GM18951 (cell line): ENCODE results near the gene ACTR5.

ENCODE experiments used
- POLR2A ChIP-seq: IDR thresholded peaks from 4 replicates; pipeline ENCODE4 v1.6.1; 2011; ENCODE audit warnings: mild to moderate bottlenecking; ENCODE audit not compliant: insufficient read length, insufficient read depth; ENCODE audit errors: extremely low read depth
- in situ Hi-C: fragments of 300-500 bp; cut with MboI; formaldehyde crosslinking; loops from one replicate; pipeline ENCODE4 v1.12.0; 2022; ENCODE audit warnings: low sequenced_read_pairs, mixed read lengths, inconsistent platforms; ENCODE audit not compliant: unreplicated experiment

ACTR5 gene

DNA sequence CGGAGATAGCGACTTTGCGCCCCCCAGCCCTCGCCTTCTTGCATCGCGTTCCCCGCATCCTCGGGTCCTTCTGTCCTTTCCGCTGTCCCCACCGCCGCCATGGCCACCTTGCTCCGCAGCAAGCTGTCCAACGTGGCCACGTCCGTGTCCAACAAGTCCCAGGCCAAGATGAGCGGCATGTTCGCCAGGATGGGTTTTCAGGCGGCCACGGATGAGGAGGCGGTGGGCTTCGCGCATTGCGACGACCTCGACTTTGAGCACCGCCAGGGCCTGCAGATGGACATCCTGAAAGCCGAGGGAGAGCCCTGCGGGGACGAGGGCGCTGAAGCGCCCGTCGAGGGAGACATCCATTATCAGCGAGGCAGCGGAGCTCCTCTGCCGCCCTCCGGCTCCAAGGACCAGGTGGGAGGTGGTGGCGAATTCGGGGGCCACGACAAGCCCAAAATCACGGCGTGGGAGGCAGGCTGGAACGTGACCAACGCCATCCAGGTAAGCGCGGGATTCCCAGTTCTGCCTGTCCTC is 23.6 kb upstream of the ACTR5 start:
- no peak for TF ChIP-seq POLR2A
- in situ Hi-C loops = no loop called here

DNA sequence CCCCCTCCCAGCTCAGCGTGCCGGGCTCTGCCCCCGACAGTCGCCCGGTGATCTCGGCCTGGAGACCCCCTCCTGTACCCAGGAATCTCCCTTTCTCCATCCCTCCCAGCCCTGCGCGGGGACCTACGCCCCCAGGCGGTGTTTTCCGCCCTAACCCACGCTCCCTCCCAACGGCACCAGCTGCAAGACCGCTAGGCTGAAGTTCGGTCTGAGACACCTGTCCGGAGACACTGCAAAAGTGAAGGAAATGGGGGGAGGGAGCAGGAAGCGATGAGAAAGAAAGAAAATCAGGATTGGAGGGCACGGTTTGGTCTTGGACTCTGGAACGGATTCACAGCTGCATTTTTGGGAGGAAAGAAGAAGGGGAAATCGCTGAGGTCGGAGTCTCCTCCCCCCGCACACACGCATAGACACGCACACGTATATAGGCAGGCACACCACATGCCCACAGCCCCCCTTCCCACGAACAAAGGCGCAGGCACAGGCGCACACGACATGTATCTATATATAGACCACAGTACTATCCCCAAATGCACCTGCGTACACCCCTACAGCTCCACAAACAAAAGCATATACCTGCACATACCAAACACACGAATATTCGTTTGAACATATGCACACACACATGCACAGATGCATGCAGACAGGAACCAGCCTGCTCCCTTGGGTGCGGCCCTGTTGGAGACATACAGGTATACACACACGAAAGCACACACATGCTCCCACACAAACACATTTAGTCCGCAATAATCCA is 22.9 kb upstream of the ACTR5 start:
- no peak for TF ChIP-seq POLR2A
- in situ Hi-C loops = no loop called here

DNA sequence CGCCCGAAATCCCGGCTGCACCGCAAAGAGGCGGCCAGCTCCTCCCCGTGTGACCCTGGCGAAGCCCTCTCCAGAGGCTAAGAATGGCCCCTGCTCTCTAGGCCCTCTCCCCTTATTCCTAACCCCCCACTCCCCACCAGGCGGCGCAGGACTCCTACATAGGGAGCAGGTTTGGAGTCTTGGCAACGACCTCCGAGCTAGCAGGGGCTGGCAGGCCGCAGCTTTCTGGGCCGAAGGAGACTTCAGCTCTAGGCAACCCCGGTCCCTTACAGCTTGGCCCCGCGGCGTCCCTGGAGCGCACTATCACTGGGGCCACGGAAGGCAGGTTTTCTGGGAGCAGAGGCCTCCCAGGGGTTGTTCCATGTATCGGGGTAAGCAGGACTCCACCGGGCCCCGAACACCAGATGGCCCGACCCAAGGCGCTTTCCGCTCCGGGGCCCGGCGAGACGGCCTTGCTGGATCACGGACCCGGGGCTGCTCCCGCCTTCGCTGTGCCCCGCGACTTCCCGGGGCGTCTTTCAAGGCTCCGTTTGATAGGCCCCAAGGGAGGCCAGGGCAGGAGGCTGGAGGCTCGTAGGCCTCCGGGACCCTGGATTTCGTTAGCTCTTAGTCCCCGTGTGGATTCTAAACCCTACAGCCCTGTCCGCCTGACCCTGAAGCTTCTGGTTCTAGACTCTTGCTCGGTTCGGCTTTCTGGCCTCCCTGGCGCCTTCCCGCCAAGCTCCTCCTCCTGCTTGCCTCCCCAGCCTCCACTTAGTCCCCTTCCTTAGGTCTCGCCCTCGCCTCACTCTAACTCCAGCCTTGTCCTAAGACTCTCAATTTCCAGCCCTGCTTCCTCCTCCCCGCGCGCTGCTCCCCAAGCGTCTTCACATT is 22.1 kb upstream of the ACTR5 start:
- no peak for TF ChIP-seq POLR2A
- in situ Hi-C loops = no loop called here

DNA sequence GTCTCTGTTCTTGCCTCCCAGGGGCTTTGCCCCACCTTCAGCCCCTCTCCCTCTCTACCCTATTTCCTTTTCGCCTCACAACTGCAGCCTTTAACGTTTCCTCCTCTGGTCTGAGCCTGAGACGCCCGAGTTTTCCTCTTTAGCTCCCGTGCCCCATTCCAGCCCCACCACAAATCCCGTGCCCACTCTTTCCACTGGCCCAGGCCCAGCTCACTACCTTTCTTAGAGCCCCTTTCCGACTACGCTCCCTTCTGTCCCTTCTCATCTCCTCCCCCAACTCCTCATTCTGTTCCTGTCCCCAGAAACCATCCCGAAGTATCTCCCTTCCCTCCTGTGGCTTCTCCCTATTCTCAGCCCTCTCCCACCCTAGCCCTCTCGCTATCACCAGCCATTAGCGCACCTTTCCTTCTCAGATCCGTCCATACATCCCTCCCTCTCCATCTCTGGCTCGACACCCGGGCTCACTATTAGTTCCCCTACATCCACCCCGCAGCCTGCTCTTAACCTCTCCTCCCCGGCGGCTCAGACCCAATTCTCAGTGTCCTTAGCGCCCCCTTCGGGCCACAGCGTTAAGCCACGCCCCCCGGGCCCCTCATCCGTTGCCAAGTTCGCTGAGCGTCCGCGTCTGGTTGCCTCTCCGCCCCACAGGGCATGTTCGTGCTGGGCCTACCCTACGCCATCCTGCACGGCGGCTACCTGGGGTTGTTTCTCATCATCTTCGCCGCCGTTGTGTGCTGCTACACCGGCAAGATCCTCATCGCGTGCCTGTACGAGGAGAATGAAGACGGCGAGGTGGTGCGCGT is 21.3 kb upstream of the ACTR5 start:
- in situ Hi-C loops = no loop called here
- no peak for TF ChIP-seq POLR2A

DNA sequence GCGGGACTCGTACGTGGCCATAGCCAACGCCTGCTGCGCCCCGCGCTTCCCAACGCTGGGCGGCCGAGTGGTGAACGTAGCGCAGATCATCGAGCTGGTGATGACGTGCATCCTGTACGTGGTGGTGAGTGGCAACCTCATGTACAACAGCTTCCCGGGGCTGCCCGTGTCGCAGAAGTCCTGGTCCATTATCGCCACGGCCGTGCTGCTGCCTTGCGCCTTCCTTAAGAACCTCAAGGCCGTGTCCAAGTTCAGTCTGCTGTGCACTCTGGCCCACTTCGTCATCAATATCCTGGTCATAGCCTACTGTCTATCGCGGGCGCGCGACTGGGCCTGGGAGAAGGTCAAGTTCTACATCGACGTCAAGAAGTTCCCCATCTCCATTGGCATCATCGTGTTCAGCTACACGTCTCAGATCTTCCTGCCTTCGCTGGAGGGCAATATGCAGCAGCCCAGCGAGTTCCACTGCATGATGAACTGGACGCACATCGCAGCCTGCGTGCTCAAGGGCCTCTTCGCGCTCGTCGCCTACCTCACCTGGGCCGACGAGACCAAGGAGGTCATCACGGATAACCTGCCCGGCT is 20.6 kb upstream of the ACTR5 start:
- in situ Hi-C loops = no loop called here
- TF ChIP-seq POLR2A = no peak

DNA sequence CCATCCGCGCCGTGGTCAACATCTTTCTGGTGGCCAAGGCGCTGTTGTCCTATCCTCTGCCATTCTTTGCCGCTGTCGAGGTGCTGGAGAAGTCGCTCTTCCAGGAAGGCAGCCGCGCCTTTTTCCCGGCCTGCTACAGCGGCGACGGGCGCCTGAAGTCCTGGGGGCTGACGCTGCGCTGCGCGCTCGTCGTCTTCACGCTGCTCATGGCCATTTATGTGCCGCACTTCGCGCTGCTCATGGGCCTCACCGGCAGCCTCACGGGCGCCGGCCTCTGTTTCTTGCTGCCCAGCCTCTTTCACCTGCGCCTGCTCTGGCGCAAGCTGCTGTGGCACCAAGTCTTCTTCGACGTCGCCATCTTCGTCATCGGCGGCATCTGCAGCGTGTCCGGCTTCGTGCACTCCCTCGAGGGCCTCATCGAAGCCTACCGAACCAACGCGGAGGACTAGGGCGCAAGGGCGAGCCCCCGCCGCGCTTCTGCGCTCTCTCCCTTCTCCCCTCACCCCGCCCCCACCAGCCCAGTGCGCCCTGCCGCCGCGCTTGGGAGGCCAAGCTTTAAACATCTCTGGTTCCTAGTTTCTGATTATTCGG is 20.0 kb upstream of the ACTR5 start:
- no peak for TF ChIP-seq POLR2A
- in situ Hi-C loops = no loop called here

DNA sequence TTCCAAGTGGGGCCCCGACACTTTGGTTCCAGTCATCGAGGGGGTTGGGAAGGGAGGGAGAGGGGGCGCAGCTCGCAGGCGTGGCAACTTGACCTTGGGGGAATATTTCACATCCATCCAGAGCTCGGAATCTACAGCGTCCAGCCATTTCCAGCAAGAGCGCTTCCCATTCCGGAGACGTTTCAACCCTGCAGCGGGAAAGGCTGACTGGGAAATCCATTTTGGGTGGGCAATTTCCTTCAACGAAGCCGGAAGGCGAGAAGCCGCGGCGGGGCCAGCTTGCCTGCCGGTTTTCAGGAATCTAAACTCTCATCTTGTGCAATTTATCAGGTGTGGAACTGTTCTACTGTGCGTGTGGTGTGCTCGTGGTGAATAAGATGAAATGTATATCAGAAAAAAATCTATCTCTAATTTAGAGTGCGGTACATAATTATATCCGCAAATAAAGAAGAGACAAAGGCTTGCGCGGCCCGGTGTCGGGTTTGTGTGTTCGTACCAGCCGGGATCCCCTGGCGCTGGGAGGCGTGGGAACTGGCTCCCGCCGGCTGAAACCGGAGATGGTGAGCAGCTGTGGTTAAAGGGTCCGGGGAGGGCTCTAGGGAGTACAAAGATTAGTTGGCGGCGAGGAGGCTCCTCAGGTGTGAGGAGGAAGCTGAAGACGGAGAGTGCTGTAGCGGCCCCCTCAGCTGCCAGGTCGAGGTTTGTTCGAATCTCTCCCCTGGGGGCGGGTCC is 19.2 kb upstream of the ACTR5 start:
- TF ChIP-seq POLR2A = no peak
- in situ Hi-C loops = no loop called here

DNA sequence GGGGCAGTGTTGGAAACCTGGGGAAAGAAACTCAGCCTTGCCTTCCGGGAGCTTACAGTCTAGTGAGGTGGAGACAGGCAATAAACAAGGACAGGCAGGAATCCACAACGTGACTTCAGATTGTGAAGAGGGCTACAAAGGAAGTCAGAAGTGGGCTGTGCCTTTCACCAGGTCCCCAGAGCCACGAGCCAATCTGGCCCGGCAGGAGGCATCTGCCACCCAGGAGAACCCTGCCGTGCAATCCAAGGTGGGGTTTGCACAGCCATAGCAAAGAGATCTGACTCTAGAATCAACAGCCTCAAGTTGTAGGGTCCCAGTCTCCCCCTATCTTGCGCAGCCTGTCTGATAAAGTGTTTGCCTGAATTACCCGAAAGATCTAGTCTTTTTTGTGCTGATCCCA is 18.5 kb upstream of the ACTR5 start:
- in situ Hi-C loops = no loop called here

DNA sequence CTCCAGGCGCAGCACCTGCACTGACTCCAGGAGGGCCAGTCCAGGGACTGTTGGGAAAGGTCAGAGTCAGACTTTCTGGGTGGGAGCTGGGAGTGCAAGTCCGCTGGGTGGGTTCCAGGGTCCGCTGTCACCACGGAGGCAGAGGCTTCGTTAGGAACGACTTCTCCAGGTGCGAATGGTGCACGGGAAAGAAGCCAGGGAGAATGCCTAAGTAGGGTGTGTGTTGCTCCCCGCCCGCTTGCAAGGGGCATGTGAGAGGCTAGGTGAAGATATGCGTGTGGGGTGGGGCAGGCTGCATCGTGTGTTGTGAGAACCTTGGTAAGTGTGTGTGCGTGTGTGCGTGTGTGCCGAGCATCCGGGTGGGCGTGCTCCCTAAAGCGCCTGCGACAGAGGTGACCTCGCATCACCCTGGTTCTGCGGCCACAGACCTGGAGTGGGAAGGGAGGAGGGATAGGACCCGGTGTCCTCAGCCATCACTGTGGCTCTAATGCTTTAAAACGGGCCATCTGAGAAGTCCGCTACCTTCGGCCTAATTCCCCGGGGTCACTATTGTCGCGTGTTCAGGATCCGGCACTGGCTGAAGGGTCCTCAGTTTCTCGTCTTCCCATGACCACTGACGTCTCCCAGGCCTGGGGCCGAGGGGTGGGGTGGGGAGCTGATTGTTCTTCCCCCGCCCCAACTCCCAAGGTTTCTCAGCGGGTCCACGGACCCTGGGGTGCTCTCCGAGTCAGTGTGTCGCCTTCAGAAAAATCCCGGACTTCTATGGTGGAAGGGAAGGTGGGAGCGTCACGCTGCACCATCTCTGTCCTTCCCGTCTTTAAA is 17.9 kb upstream of the ACTR5 start:
- in situ Hi-C loops = no loop called here
- TF ChIP-seq POLR2A = no peak

More for the DNA sequence above, 18.5 kb upstream of the ACTR5 start:
- no peak for TF ChIP-seq POLR2A

DNA sequence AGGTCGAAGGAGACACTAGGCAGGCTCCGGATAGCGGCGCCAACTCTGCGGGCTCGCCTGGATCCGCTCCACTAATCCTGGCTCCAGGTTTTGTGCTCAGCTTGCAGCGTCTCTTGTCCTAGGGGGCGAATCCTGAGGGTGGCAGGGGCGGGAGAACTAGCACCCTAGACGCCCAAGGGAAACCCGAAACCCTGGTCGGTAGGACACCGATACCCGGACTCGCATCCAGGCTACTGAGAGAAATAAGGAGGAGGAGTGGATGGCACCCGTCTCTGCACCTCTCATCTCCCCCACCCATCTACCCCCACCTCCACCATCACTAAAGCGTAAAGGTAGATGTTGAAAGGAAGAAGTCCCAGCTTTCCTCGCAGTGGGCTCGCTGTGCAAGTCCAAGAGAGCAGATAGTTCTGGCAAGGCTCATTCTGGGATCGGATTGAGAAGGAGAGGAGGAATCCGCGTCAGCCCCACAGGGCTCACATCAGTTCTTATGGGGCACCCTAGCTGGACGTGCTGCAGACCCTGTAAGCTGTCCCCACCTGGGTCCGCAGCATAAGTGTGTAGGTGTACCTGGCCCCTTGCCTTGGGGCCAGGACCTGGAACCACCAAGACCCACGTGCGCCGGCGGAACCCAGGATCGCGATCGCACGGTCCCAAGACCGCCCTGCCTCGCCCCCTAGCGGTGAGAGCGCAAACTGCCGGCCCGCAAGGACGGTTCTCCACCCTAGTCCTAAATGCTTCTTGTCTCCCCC is 17.1 kb upstream of the ACTR5 start:
- TF ChIP-seq POLR2A = no peak
- in situ Hi-C loops = no loop called here

DNA sequence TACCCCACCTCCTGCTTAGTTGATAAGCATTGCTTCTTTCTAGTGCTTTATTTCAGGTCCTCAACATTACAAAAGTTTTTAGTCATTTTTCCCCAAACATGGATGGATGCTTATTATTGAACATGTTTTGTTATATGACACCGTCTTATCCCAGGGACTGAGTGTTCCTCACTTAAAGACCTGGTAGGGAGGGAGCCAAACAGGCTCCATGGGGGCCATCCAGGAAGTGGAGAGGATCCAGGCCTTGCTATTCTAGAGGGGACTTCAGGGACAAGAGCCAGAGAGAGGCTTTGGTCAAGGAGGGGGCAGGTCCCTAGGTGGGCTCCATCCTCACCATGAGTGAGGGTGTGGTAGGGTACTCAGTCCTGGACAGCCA is 16.5 kb upstream of the ACTR5 start:
- in situ Hi-C loops = no loop called here
- TF ChIP-seq POLR2A = no peak

DNA sequence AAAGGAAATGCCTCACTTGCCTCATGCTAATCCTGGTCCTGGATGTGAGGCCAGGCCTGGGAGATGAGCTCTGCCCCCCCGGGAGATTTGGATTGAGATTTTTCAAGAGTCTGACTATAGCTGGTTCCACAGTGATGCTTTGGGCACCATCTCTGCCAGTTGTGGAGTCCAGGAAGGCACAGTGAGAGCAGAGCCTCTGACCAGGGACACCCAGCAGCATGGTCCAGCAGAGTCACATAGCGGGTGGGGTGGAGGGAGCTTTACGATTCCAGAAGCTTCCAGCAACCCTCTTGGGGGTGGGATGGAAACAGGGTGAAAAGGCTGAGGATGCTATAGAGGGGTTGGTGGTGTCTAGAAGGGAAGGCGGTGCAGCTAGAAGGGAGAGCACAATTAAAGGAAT is 15.3 kb upstream of the ACTR5 start:
- TF ChIP-seq POLR2A = no peak
- in situ Hi-C loops = no loop called here
